ENCODE results near the gene CCNK.

CCNK gene

DNA sequence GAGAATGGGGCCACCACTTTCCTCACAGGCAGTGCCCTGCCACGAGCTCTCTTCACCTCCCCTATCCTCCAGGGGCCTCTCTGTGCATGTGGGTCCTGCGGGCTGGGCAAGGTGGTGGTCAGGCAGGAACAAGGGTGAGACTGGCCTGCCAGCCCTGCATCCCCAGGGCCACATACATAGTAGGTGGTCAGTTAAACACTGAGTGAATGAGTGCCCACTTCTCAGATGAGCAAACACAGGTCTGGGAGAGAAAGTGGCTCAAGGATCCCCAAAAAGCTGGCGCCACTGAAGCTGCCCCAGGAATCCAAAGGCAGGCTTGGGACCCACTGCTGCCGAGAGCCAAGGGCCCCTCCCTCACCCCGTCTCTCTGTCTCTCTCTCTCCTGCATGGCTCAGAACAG lies 51.1 kb downstream of the CCNK start:
- TF ChIP-seq CTCF (IDR thresholded peaks at IDR 0.05; ENCODE audit: low read depth, low read length, missing control alignments), result no peak
- DNase-seq, result no peak
- in situ Hi-C loops (cut with HindIII; ENCODE audit: low pct_ligation_motif_present, low sequenced_read_pairs), result no loop called here
- Histone ChIP-seq H3K4me3 (ENCODE audit: low read depth, low read length) (no peak overlapping the region), H3K27ac (no peak overlapping the region), H3K27me3 (replicated peaks) (no peaks in the 10 kb centered on the region), H3K36me3 (replicated peaks) (no peaks in the 10 kb centered on the region)

GRCh38 chr14:99534333-99534732 lies 53.1 kb downstream of the CCNK start:
- no peak overlapping the region for H3K4me3 ChIP-seq (ENCODE audit: low read depth, low read length)
- DNase-seq, result no peak
- H3K27ac ChIP-seq, result no peak overlapping the region
- in situ Hi-C loops (cut with HindIII; ENCODE audit: low pct_ligation_motif_present, low sequenced_read_pairs), result no loop called here
- H3K27me3 ChIP-seq (replicated peaks), result no peaks in the 10 kb centered on the region
- no peaks in the 10 kb centered on the region for H3K36me3 ChIP-seq (replicated peaks)
- no peak for TF ChIP-seq CTCF (IDR thresholded peaks at IDR 0.05; ENCODE audit: low read depth, low read length, missing control alignments)

GRCh38 chr14:99534863-99535262 lies 53.7 kb downstream of the CCNK start:
- in situ Hi-C loops (cut with HindIII; ENCODE audit: low pct_ligation_motif_present, low sequenced_read_pairs), result no loop called here
- no peaks in the 10 kb centered on the region for H3K36me3 ChIP-seq (replicated peaks)
- TF ChIP-seq CTCF (IDR thresholded peaks at IDR 0.05; ENCODE audit: low read depth, low read length, missing control alignments), result no peak
- no peak overlapping the region for H3K27ac ChIP-seq
- no peaks in the 10 kb centered on the region for H3K27me3 ChIP-seq (replicated peaks)
- DNase-seq, result no peak
- no peak overlapping the region for H3K4me3 ChIP-seq (ENCODE audit: low read depth, low read length)

- Histone ChIP-seq H3K27ac (no peak overlapping the region), H3K36me3 (replicated peaks) (no peaks in the 10 kb centered on the region), H3K27me3 (replicated peaks) (no peaks in the 10 kb centered on the region), H3K4me3 (ENCODE audit: low read depth, low read length) (no peak overlapping the region)
- TF ChIP-seq CTCF (IDR thresholded peaks at IDR 0.05; ENCODE audit: low read depth, low read length, missing control alignments), result no peak
- DNase-seq, result no peak
- in situ Hi-C loops (cut with HindIII; ENCODE audit: low pct_ligation_motif_present, low sequenced_read_pairs), result no loop called here
Measured at GRCh38 chr14:99535448-99535847, 54.2 kb downstream of the CCNK start.

DNA sequence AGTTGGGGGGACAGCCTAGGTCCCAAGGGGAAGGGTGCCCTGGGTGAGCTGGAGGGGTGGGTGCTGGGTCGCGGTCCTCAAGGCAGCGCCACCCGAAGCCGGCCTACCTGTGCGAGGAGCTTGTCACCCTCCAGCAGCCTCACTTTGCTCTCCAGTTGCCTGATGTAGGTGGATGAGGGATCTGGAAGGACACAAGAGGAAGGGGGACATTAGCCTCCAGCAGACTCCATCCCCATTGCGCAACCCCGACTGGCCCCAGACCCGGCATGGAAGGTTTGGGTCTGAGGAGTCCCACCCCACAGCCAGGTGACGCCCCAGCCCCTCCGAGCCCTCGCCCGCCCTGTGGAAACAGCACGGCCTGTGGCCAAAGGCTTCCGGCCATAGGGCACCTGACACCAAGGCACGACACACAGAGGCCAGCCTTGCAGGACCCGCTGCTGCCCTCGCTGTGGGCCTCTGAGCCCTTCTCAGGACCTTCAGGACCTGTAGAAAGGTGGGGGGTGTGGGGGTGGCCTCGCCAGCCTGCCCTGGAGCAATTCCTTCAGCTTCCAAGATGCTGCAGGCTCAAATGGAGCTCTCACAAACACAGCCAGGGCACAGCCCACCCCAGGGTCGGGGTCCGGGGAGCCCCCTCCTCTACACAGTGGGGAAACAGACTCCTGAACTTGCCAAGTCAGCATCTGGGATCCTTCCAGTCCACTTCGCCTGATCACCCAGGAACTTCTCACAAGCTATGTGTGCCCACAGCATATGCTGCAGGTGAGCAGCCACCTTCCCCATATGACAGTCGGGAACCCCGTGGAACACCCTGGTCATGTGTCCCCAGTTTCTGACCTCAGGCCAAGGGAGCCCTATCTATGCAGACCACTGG lies 54.9 kb downstream of the CCNK start:
- in situ Hi-C loops (cut with HindIII; ENCODE audit: low pct_ligation_motif_present, low sequenced_read_pairs), result no loop called here
- H3K27me3 ChIP-seq (replicated peaks), result no peaks in the 10 kb centered on the region

More for the DNA sequence above, 54.9 kb downstream of the CCNK start:
- H3K36me3 ChIP-seq (replicated peaks), result no peaks in the 10 kb centered on the region
- no peak overlapping the region for H3K4me3 ChIP-seq (ENCODE audit: low read depth, low read length)
- TF ChIP-seq CTCF (IDR thresholded peaks at IDR 0.05; ENCODE audit: low read depth, low read length, missing control alignments), result no peak
- no peak for DNase-seq
- H3K27ac ChIP-seq, result no peak overlapping the region

Data from brain microvascular endothelial cell (primary cell).